Left ventricle myocardium superior (tissue), 1 donor: ENCODE results near the gene PICK1. TPM values are rescaled to one million over a fixed set of nuclear protein-coding genes. Genes with fewer than 3 reads are reported as not detected.
A peak's percentile ranks its signal among the peaks of the same experiment; 100 is the strongest.

Source experiments
- ATAC-seq: fragments of 200-7000 bp; cut with Tn5 transposase; one replicate; pipeline ENCODE4 v1.9.1; 2020; ENCODE audit warnings: mild to moderate bottlenecking, moderate library complexity
- DNase-seq: peaks from one replicate; pipeline ENCODE4 v3.0.0-alpha.2; 2020
- intact Hi-C: fragments of 100-400 bp; cut with micrococcal nuclease; formaldehyde crosslinking; loops from one replicate; pipeline ENCODE4 v1.11.0; 2022
- total RNA-seq: library from RNA; stranded (reverse); fragmentation: NEBNext Ultra II Directional; extraction: Animal tissue kit (Norgen Biotek cat#: 25700); gene quantifications from one replicate; pipeline ENCODE4 v1.2.1, GENCODE V29; 2021
- donor health status: DM: no; HTN: yes; CAD: no; lungs with severe emphysema.

PICK1 gene
- total RNA-seq, 1 donor from 2014 or later: 26.5 TPM

DNA sequence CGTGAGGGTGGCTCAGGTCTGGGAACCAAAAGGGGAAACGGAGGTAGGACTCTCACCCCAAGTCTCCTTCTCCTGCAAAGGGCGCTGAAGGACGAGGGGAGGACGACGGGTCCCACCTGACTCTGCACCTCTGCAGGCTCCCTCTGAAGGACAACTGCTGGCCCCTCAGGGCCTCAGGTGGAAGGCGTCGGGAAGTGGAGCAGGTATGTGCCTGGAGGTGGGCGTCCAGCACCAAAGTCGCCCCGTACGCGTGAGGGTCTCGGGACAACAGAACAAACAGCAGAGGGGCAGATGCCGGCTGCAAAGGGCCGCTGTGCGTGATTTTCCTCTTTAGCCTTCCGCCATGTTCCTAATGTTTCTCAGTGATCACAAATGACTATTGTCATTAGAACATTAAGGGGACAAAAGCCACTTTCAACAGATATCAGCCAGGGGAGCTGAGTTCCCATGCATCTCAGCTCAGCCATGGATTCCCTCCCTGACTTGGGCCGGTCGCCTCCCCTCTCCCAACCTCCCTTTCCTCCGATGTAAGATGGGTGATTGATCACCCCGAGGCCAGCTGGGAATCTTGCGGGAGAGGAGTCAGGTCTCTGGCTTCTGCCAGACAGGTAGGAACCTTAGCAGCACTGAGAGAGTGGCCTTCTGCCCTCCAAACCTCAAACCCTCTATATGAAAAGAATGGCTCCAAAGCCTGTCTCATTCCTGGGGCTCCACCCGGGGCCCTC lies 25.9 kb downstream of the PICK1 start:
- intact Hi-C loops: no loop called here
- ATAC-seq (no peak), DNase-seq (no peak)

DNA sequence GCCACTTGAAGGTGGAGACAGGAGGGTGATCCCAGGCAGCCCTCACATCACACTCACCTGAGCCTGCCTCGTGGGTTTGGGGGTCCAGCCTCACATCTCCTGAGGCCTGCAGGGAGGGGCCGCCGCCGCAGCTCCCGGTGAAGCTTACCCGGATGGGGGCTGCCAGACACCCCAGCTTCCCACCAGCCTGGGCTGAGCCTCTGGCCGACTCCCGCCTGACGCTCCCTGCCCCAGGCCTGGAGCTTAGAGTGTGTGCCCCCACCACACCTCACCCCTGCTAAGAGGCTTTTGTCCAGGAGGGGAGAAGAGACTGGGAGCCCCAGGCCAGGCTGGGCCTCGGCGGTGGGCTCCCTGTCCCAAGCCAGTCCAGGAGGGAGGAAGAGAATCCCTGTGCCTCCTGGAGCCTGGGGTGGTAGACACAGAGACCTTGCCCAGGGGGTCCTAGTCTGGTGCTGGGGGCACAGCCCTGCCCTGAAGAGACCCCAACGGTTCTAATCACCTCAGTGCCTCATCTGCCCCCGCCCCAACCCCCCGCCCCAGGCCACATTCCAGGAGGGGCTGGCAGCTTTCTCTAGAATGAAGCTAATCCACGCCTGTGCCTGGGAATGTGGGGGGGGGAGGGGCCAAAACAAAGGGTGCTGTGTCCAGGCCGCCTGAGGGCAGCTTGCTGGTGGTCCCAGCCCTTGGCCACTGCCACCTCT lies 26.9 kb downstream of the PICK1 start, which contains the start of gene SLC16A8:
SLC16A8 (minus strand) TSS at position 254 of the 701 bp plus-strand sequence. CDS start 1,311 bp downstream, outside the sequence.
- no peak for DNase-seq
- ATAC-seq: no peak
- intact Hi-C loops: no loop called here

DNA sequence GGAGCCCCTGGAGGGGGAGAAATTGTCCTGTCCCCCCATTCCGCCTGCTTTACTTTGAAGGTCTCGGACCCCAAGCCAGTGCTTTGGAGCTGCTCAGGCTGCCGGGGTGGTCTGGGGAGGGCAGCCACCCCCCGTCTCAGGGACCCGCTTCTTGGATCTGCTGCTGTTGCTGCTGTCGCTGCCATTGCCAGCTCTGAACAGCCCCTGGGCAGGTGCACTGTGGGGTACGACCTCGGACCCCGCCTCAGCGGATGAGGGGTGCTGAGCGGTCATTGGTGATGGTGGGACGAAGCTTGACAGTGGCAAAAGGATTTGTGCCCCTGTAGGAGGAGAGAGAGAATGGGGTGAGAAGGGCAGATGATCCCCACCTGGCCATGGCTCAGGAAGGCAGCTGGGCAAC lies 27.9 kb downstream of the PICK1 start:
- no peak for DNase-seq
- intact Hi-C loops: no loop called here

DNA sequence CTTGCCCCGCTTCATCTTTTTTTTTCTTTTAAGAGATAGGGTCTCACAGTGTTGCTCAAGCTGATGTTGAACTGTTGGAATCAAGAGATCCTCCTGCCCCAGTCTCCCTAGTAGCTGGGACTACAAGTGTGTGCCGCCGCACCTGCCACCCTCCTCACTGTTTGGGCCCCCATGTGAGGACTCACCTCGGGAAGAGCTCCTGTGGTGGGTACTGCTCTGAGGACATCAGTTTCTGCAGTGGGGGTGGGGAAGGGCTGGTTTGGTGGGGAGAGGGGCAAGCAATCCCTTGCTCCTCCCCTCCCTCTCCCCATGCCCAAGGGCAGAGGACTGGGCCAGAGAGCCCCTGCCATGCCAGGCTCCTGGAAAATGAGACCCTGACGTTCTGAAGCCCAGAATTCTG lies 28.3 kb downstream of the PICK1 start:
- intact Hi-C loops: no loop called here
- ATAC-seq (no peak), DNase-seq (no peak)

More for the DNA sequence above, 27.9 kb downstream of the PICK1 start:
- ATAC-seq: no peak

DNA sequence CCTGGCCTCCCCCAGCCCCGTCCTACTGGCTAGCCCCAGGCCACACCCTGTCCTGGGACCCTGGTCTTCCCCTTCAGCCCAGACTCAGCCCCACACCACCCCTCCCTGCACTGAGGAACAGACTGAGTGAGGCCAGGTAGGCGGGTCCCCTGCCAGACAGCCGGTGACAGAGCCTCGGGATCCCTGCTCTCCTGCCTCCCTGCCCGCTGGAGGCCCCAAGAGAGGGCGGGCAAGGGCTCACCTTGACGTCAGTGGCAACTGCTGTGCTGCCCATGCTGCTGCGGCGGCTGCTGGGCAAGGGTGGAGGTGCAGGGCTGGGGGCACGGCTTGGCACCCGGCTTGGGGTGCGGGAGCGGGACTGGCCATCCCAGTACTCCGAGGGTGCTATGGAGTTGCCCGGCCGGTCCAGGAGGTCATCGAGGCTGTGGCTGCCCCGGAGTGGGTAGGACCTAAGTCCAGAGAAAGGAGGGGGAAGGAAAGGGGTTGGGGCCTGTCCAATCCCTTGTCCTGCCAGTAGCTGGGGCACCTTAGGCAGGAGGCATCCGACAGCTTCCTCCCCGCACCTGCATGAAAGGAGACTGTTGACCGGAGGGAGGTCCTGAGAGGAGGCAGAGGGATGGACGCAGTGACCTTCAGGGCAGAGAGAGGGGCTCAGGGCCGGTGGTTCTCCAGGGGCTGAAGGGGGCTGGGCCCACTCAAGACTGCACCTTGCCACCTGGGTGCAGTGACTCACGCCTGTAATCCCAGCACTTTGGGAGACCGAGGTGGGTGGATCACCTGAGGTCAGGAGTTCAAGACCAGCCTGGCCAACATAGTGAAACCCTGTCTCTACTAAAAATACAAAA lies 29.0 kb downstream of the PICK1 start:
- no peak for DNase-seq
- intact Hi-C loops: no loop called here

DNA sequence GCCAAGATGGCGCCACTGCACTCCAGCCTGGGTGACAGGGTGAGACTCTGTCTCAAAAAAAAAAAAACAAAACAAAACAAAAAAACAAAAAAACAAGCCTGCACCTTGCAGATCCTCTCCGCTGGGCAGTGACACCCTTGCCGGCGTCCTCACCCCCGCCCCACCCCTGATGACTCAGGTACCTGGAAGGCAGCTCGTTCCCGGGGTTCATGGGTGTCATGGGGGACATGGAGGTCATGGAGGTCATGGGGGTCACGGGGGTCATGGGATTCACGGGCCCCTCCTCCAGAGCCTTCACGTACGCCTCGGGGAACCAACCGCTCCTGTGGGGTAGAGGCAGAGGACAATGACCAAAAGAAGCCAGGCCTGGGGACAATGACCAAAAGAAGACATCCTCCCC lies 29.7 kb downstream of the PICK1 start:
- intact Hi-C loops: no loop called here
- ATAC-seq (no peak), DNase-seq (no peak)

More for the DNA sequence above, 29.0 kb downstream of the PICK1 start:
- ATAC-seq: no peak

DNA sequence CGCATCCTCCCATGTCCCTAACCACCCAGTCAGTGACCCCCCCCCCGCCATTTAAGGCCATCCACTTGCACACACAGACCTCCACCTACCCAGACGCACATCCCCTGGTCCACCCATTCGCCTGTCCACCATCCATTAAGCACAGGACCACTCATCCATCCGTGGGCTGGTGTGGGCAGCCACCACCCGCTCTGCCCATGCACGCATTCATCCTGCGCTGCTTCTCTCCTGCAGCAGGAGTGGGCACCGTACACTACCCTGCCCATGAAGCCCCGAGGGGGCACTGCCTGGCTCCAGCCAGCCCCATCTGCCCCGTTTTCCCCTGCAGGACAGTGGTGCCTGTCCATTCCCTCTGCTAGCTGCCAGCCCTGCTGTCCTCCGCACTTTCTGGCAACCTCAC lies 30.7 kb downstream of the PICK1 start:
- intact Hi-C loops: no loop called here
- DNase-seq: no peak
- ATAC-seq: no peak

DNA sequence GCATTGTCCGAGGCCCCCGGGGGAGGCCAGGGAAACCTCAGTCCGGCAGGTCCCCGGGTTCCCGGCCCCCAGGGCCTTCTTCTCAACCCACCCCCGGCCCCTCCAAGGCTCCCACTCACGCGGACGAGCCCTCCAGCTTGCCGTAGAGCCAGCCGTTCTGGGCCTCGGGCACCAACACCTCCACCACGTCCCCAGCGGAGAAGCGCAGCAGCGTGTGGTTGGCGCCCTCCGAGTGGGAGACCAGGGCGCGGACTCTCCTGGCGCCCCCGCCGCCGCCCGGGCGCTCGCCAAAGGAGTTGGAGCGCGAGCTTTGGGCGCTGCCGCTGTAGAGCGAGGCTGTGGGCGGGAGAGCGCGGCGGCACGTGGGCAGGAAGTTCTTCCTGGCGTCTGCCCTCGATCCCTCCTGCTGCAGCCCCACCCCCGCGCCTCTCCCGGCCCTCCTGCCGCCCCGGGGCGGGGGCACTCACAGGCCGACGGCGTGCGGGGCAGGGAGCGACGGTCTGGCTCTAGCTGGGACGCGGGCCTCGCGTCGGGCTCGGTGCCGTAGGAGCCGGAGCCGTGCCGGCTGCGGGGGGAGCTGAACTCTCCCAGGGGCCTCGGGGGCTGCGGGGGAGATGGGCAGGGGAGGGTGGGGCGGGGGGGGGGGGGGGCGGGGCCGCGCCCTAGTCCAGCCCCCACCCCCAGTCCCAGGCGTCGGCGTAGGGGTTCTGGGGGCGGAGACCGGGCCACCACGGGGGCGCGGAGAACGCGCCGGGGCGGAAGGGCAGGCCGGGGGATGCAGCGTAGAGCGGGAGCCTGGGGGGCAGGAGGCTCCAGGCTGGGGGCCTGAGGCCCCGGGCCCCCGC lies 31.6 kb downstream of the PICK1 start:
- intact Hi-C loops: no loop called here
- DNase-seq (no peak), ATAC-seq (peak; percentile 54)

DNA sequence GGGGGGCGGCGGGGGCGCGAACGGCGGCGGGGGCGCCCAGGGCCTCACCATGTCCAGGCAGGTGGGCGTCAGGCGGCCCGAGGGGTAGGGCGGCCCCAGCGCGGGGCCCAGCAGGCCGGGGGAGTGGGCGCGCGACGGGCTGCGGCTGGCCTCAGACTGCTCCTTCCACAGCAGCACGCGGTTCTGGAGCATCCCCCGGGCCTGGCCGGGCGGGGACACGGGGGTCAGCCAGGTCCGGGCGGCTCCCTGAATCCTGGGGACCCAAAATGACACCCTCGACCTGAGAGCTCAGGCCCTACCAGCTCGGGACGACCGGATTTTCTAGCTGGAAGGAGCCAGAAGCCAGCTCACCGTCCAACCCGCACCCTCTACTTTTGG lies 32.3 kb downstream of the PICK1 start:
- intact Hi-C loops: no loop called here
- DNase-seq (no peak), ATAC-seq (no peak)

DNA sequence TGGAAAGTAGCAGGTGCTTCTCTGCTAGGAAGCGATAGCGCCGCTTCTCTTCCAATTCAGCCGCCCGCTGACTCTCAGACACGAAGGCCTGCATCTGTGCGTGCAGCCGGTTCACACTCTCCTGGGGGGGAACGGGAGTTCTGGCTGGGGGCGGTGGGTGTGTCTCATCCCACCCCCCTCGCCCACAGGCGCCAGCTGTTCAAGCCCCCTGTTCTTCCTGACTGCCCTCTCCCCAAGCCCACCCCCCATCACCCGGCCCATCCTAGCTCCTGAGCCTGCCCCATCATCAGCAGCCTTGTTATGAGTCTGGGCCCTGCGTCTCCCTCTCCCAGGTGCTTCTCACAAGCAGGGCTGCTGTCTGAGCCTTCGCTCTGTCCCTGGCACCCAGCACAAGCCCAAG lies 39.9 kb downstream of the PICK1 start:
- ATAC-seq (no peak), DNase-seq (no peak)

DNA sequence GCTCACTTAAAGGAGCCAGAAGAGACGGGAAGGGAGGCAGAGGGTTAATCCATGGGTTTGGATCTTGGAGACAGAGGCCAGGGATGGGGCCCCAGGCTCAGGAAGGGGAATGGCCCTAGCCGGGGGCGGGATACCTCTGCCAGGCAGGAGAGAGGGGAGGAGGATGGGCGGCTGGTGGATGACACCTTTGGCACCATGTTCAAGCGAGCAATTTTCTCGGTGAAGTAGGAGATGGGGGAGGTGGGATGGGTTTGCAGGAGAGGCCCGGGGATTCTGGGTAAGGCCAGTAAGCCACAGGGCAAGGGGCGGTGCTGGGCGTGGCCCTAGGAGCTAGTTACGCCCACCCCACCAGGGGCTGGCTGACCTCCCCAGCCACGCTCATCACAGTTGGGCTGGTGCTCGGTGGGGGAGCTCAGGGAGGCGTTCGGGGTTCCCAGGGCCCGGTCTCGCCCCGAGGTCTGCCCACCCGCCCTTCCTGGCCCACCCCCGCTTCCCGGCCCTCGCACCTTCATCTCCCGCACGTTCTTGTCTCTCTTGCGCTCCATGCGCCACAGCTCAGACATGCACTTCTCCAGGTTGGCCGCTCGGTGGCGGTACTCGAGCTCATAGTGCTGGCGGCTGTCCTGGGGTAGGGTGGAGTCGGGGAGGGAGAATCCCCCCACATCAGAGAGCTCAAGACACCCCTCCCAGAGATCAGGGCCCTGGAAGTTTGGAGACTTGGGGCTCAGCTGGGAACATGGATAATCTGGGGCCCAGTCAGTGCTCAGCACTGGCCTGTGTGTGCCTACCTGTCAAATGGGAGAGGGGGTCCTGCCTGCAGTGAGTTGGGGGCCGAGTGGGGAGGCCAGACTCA lies 40.6 kb downstream of the PICK1 start:
- DNase-seq (peak; percentile 30), ATAC-seq (no peak)
- intact Hi-C loops: no loop called here

More for the DNA sequence above, 39.9 kb downstream of the PICK1 start:
- intact Hi-C loops: no loop called here

DNA sequence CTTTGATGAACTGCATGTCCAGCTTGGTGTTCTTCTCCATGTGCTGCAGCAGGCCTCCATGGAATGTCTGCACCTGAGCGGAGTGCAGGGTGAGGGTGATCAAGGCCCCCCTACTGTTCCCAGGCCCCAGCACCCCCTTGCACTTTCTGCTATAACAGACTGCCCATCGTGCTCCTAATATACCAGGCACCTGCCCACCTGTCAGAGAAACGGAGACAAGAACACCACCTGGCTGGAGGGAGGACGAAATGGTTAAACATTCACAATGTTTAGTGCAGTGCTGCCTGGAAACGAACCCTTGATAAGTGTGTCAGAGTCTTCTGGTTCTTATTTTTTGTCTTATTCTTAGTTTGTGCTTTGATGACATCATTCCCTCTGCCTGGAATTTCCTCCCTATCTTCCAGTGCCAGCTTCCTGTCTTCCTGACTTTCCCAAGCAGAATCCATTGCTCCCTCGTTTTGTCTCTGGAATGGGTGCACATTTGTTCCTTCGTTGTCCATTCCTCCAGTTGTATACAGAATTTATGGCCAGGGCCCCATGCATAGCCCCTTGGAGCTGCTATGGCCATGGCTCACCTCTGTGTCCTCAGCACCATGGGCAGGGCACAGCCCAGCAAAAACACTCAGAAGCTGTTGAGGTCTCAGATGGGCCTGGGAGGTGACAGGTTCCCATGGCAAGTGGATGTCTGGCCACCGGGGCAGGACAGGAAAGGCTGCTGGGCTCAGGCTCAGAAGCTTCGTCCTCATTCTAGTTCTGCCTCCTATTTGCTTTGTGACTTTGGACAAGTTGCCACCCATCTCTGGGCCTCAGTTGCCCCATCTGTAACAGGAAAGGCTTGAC lies 41.4 kb downstream of the PICK1 start:
- ATAC-seq (no peak), DNase-seq (peak; percentile 16)
- intact Hi-C loops: no loop called here

DNA sequence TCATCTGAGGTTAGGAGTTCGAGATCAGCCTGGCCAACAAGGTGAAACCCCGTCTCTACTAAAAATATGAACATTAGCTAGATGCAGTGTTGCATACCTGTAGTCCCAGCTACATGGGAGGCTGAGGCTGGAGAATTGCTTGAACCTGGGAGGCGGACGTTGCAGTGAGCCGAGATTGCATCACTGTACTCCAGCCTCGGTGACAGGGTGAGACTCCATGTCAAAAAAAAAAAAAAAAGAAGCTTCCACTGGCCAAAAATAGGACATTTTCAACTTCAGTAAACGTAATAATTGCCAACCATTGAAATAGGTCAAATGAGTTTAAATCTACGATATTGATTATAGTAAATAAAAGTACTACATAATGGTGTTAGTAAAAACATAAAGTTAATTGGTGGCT lies 46.4 kb downstream of the PICK1 start:
- intact Hi-C loops: no loop called here
- DNase-seq (no peak), ATAC-seq (no peak)

DNA sequence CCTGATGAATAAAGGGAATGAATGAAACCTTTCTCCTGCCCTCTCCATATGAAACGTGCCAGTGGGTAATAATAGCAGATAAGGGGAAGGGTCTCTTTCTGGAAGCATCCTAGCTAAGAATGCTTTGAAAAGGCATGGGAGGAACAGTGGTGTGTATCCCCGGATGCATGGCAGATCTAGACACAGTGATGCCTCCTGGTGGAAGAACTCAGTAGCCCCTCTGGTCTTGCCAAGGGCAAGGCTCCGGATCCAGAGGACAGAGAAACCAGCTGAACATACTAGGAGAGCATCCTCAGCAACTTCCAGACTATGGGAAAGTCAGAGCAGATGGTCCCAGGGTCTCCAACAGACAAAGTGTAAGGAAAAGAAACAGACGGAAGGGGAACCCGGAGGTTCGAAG lies 46.9 kb downstream of the PICK1 start:
- peak; percentile 2 for DNase-seq
- intact Hi-C loops: no loop called here
- ATAC-seq: peak; percentile 60

DNA sequence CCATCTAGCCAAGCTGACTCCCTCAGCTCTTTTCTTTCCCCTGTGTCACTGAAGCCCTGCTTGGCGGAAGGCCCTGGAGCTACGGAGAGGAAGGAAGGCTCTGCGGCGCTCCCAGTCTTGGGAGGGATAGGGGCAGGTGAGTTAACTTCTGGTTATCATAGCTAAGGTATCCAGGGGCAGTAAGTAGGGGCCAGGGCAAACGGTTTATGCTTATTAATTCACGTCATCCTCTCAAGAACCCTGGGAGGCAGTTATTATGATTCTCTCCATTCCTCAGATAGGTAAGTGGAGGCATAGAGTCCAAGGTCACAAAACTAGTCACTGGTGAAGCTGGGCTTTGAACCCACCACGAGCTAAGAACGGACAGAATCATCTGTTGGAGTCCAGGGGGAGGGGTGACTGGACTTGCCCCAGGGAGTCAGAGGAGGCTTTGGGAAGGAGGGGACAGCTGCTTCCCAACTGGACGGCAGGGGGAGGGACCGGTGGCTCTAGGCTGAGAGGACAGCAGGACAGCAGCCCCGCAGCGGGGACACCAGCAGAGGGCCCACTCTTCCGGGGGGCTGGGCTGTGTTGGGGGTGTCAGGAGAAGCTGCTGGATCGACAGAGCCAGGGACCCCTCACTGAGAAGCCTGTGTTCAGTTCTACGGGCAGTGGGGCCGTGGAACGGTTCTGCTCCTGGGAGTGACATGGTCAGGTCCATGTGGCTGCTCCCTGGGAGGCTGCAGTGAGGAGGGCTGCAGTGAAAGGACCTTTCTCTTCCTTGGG lies 49.8 kb downstream of the PICK1 start:
- DNase-seq: no peak
- ATAC-seq: no peak
- intact Hi-C loops: no loop called here

DNA sequence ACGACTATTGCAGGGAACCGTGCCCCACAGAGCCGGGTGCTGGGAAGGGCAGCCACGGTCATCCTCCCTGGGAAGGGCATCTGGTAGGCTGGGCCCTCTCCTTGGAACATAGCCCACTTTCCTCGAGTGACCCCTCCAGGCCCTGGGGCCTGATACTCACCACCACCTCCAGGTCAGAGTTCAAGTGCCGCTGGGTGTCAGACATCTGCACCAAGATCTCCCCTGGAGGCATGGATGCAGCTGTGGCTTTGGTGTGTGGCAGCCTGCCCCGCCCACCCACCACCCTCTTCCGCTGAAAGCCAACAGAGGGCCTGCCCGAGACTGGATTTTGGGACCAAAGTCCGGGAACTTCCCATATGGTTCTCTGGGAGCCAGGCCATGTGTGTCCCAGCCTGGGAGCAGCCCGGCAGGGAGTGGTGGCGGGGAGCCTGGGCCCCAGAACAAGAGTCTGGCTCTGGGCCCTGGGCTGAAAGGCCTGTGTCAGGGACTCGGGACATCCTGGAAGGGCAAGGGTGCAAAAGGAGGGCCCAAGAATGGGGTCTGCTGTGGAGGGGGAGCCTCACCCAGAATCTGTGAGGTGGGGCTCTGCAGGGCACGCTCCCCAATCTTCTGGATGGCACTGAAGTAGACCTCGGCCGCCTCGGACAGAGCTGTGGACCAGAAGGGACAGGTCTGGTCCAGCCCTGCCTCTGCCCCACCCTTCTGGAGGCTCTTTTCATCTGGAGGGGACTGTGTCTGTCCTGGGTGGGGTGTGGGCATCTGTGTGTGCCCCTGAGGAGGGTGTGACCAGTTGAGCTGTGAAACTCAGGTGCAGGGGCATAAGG lies 50.7 kb downstream of the PICK1 start:
- intact Hi-C loops: no loop called here
- DNase-seq (no peak), ATAC-seq (peak; percentile 51)
